IMR-90 (cell line): ENCODE data around the gene NR2F1.
"Not testable (repeated sequence)": the region's sequence is repeated elsewhere in the genome, so short reads cannot be mapped to it uniquely, and the experiment has no call there.

Experiments used
- MAFK ChIP-seq: IDR thresholded peaks from 2 replicates; pipeline ENCODE4 v1.6.1; 2012; ENCODE audit warnings: low read depth, low read length, improper control_type of control experiment
- POLR2A ChIP-seq: IDR thresholded peaks from 2 replicates; pipeline ENCODE4 v1.6.1; 2012; ENCODE audit warnings: mild to moderate bottlenecking, low read depth, low read length
- RFX5 ChIP-seq: IDR thresholded peaks from 2 replicates; pipeline ENCODE4 v1.8.0; 2012; ENCODE audit warnings: low read depth, mild to moderate bottlenecking, low read length, moderate library complexity
- USF2 ChIP-seq: fragments of 150-350 bp; IDR thresholded peaks from 2 replicates; pipeline ENCODE4 v1.6.1; 2017; ENCODE audit warnings: mild to moderate bottlenecking, antibody characterized with exemption, low read length, low read depth
- TF ChIP-seq, protein P1 (sequence below): conservative IDR thresholded peaks from 2 replicates; pipeline ENCODE4 v1.5.1; 2012; ENCODE audit warnings: mild to moderate bottlenecking, low read depth, low read length, improper control_type of control experiment

- TF ChIP-seq MAFK, USF2, RFX5, POLR2A: not testable (repeated sequence)
- TF ChIP-seq, protein P1, sequence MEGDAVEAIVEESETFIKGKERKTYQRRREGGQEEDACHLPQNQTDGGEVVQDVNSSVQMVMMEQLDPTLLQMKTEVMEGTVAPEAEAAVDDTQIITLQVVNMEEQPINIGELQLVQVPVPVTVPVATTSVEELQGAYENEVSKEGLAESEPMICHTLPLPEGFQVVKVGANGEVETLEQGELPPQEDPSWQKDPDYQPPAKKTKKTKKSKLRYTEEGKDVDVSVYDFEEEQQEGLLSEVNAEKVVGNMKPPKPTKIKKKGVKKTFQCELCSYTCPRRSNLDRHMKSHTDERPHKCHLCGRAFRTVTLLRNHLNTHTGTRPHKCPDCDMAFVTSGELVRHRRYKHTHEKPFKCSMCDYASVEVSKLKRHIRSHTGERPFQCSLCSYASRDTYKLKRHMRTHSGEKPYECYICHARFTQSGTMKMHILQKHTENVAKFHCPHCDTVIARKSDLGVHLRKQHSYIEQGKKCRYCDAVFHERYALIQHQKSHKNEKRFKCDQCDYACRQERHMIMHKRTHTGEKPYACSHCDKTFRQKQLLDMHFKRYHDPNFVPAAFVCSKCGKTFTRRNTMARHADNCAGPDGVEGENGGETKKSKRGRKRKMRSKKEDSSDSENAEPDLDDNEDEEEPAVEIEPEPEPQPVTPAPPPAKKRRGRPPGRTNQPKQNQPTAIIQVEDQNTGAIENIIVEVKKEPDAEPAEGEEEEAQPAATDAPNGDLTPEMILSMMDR: not testable (repeated sequence)
These were observed 33.4 kb upstream of the NR2F1 start for GRCh38 chr5:93549594-93549993.
